GM03348 (cell line): ENCODE measurements around the gene RAC2.
"Not testable (repeated sequence)": the region's sequence is repeated elsewhere in the genome, so short reads cannot be mapped to it uniquely, and the experiment has no call there.

ENCODE experiments used
- DNase-seq: peaks from one replicate; pipeline ENCODE4 v3.0.0; 2012; ENCODE audit warnings: low spot score

The RAC2 gene

DNA sequence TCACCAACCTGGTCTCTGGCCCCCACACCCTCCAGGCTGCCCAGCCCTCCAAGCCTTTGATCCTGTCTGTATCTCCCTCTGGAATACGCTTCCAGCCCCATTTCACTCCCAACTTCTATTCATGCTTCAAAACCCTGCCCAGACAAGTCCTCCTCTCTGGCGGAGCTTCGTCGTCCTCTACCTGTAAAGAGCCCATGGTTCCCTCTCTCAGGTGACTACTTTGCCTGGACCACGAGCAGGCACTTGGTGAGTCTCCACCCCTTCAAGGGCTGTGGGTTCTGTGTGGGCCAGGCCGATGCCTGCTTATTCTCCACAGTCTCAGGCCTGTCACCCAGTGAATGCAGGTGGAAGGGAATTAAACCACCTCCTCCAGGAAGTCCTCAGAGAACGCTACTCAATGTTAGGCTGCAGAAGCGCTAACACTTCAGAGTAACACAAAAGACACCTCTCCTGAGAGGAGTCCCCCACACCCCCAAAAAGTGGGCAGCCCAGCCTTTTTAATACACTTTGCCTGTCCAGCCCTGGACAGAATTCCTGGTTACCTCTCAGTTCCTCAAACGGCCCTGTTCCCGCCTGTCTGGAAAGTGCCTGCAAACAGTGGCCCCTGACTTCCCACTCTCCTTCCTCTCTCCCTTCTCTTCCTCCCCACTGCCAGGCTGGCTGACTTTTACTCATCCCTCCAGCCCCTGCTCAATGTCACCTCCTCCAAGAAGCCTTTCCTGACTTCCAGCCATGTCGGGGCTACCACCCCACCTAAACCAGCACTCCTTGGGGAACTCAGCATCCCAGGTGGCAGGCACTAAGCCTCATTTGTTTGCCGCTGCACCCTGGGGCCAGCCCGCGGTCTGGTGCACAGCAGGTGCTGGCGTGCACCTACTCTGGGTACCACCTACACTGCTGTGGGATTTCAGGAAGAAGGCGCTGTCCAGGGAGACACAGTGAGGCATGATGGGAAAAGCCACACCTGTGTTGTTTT is 9.0 kb downstream of the RAC2 start:
- no peak for DNase-seq

DNA sequence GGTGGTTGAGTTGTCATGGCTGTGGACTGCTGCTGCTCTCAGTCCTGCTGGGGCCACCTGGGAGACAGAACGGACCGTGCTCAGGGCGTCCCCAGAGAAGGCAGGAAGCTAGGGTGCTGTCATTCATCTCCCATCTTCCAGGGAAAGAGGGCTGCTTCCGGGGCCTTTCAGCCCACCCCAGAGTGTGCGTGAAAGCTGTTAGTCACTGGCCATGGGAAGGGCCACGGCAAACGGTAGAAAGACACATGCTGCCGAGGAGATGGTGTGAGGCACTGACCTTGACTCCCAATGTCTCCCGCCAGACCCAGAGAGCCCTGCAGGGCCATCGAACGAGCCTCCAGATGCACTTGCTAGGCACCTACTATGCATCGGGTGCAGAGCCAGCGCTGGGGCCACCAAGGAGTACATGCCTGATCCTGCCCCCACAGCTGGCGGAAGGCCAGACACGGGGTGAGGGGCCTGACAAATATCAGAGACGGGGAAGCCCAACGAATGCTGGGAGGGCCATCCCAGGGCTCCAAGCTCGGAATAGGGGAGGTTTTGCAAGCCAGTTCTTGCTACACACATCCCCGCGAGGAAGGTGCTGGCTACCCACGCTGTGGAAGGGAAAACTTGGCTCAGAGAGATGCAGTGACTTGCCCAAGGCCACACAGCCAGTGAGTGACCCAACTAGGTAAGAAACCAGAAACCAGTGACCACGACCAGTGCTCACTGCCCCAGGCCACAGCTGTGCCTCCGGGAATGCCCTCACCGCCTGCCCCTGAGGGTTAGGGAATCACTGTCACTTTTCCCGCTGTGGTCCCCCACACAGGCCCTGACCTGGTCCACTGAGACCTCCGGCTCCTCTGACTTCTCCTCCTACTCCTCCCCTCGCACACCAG is 10.1 kb downstream of the RAC2 start:
- no peak for DNase-seq

DNA sequence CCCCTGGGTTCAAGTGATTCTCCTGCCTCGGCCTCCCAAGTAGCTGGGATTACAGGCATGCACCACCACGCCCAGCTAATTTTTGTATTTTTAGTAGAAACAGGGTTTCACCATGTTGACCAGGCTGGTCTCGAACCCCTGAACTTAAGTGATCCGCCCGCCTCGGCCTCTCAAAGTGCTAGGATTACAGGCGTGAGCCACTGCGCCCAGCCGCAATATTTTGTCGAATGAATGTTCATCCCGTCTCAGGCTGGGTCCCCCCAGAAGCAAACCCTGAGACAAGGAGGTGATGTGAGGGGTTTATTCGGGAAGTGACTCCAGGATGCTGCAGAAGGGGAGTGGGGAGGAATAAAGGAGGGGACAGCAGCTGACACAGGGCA is 10.7 kb downstream of the RAC2 start:
- not testable (repeated sequence) for DNase-seq

- no peak for DNase-seq
These were observed 11.7 kb downstream of the RAC2 start for GRCh38 chr22:37232140-37232998.

- DNase-seq, result no peak
These were observed 12.5 kb downstream of the RAC2 start for GRCh38 chr22:37231406-37232139.

GRCh38 chr22:37230673-37231405 is 13.2 kb downstream of the RAC2 start:
- no peak for DNase-seq

DNA sequence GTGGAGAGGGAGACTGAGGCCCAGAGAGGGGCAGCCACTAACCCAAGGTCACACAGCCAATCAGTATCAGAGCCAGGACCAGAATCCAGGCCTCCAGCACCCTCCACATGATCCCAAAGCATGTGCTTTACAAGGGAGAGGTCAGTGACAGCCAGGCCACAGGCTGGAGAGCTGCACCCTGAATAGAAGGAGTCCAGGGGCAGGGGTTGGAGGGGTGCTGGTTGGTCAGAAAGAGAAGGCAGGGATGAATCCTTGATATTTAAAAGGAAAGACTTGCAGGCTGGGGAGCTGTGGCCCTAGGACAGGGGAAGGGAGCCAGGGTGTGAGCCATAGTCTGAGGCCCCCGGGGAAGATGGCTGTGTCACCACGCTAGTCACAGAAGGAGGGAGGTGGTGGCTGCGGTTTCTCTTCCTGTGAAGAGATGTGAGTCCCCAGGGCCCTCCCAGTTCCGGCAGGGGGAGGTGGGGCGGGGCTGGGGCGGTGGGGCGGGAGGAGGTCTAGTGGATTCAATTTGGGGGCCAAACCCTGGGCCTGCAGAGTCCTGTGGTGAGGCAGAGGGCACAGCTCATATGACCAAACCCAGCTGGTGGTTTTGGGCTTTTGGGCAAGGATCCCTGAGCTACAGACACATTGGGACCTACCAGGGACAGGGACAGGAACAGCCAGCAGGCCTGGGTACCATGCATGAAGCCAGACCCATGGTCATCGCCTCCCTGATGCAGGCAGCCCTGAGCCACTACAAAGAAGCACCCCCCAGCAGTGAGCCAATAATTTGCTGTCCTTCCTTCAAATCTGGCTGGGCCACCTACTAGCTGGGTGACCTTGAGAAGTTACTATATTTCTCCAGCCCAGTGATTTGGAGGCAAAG is 14.0 kb downstream of the RAC2 start:
- peak; percentile 80 for DNase-seq

DNA sequence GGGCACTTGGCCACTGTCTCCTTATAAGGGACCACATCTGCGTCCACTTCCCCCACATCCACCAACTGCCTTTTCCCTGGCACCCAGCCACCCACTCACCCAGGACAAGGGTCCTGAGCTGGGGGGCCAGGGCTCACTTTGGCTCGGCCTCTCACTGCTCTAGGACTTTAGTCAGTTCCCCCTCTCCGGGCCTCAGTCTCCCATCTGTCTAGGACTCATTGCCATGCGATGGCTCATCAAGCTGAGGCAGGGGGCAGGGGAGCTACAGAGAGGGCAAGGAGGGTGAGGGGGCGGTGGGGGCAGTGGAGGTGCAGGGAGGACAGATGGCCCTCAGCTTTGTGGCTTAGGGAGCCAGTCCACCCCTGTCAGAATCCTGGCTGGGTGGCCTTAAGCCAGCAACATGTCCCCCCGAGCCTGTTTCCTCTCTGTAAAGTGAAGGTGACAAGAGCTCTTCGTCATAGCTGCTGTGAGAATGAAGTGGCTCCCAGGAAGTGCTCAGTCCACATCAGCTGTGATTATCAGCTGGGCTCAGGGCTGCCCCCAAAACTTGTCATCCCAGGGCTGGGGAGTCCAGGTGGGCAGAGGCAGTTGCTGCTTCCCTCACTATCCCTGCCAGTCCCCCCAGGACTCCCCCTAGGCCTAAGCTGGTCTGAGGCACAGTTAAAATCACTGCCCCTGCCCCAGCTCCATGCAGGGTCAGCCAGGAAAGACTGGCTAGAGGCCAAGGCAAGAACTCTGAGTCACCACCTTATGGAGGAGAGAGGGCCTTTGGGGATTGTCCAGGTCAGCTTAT is 14.9 kb downstream of the RAC2 start:
- DNase-seq, result peak; percentile 79

DNA sequence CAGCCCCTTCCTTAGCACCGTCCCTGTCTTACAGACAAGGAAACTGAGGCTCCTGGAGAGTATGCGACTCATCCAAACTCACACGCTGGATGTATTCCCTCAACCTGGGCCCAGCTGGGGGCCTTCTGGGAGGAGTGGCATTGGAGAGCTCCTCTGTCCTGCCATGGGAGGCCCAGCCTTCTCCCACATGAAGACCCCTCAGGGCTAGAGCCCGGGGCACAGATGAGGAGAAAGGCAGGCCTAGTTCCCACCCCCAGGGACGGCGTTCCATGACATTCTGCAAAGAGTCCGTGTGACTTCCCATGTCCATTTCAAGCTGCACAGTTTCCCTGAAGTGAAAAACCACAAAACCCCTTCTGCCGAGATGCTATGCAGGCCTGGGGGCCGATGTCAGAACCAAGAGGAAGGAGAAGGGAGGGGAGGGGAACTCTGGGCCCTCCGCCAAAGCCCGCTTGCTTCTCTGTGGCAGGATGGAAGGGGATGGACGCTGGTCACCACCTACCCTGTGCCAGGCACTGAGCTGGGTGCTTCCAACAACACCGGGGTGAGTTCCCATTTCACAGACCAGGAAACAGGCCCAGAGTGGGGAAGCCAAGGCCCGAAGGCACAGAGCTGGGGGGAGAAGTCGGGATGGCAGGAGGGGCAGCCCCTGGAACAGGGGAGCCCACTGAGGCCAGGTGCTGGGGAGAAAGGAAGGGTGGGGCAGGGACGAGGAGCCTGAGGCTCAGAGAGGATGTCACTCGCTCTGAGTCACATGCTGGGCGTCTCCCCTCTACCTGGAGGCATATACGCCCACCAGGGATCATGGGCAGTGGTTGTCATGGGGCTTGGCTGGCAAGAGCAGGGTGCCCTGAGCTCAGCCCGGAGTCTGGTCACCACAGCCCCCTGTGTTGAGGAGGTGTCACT is 15.7 kb downstream of the RAC2 start:
- DNase-seq, result no peak

- no peak for DNase-seq
These were observed 17.6 kb downstream of the RAC2 start for GRCh38 chr22:37226514-37226913.

- no peak for DNase-seq
These were observed 18.0 kb downstream of the RAC2 start for GRCh38 chr22:37226087-37226486.

DNA sequence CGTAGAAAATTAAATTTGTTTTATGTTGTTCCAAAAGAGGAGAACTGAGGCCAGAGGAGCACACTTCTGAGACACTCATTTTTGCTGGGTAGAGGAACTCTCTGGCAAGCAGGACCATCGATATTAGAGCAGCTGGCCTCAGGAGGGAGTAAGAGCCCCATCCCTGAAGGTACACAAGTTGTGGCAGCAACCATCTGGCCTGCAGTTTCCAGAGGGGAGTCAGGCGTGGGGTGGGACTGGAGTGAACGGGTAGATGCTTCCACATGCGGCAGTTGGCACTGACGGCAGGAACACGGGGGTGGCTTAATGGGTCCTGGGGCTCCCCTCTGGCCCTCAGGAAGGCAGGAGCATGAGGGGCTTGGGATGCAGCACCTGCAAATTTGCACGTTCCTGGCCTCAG is 18.6 kb downstream of the RAC2 start:
- DNase-seq, result no peak

DNA sequence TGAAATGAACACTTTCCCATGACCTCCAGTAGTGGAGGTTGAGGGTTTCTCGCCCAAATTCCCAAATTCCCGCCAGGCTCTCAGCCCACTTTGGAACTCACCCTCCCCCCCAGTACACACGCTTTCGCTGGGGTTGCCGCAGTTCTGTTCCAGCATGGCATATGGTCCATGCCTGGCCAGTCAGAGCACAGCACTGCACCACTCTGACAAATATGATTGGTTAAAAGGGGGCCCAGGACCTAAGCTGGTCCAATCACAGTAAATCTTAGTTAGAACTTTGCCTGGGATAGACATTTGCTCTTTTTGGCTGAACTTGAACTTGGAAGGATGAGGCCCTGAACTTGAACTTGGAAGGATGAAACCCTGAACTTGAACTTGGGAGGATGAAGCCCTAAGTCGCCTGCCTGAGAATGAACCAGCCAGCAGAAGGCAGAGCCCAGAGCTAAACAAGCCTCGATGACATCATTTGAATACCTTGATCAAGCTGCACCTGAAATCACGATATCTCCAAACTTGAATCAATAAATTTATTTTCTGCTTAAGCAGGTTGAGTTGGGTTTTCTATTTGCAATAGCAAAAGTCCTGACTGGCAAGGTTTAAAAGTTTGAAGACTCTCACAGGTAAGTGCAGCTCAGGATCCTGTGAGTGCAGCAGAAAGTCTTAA is 19.2 kb downstream of the RAC2 start:
- DNase-seq, result no peak

DNA sequence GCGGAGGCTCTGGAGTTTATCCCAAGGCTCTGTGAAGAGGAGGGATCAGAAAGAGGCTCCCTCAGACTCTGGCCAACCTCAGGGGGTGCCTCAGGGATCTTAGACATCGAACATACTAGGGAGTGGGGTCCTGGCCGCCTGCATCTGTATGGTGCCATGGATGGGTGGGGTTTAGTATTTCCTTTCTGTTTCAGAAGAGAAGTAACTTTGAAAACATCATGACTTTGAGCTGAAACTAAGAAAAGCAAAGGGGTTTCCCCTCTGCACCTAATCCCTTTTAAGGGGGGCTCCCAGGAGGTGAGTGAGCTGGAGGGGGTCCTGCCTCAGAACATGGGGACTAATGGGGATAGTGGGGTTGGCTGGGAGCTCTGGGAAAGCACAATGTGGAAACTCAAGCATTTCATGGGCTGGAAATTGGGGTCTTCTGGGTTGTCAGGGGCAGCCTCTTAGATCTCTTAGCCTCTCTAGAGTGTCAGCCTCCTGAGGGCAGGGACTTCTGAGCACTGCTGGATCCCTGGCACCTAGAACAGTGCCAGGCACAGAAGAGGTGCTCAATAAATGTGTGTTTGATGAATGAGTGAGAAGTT is 20.0 kb downstream of the RAC2 start:
- no peak for DNase-seq

DNA sequence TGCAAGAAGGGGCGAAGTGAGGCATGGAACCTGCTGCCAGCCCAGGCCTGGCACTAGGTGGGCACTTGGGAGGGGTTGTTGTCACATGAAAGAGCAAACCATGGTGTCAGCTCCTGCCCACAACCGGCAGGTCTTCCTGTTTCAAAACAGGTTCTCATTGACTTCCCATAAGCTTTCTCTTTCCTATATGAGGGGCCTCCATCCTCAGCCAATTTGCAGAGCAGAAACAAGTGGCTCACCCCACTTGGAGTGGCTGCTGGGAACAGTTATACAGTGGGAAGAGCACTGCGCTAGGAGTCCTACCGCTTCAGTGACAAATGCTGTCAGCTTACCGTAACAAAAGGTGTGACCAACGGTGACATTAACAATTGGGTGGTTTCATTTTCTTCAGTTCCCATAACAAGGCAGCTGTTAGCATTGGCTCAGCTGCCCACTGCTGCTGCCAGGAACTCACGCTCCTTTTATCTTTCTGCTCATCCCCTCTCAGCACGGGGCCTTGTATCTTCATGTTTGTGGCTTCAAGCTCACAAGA is 21.6 kb downstream of the RAC2 start:
- DNase-seq, result no peak
